Measurements from ENCODE around the gene GIMAP1.

GIMAP1 gene

GRCh38 chr7:150759479-150759878, 43.1 kb downstream of the GIMAP1 start:
- intact Hi-C loops (cut with DNase I; ENCODE audit: low total_unique reads) = no loop called here
- no peak for TF ChIP-seq CTCF (IDR thresholded peaks at IDR 0.05)
- Histone ChIP-seq H3K4me3 (no peak overlapping the region), H3K36me3 (no peaks in the 10 kb centered on the region), H3K27me3 (peaks cover 0 to 2% of the 10 kb centered on the region in 2 donors), H3K27ac (no peak overlapping the region), H3K9me3 (no peaks in the 10 kb centered on the region), H3K4me1 (no peaks in the 10 kb centered on the region)
- no peak for DNase-seq

DNA sequence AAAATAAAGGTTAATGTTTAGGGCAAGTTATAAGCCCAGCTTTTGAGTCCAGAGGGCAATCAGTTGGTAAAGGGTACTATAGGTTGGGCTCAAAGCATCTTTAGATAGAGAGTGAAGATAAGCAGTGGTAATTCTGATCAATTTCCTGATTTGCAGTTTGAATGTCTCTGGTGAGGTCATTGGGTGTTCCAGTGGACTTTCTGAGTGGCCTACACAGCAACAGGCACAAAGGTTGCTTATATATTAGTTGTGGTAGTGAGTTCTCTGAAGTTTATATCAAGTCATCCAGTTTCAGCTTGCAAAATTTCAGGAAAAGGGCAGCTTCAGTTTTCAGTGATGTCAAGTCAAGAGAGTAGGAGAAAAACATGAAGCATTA, 49.9 kb downstream of the GIMAP1 start:
- TF ChIP-seq CTCF (IDR thresholded peaks at IDR 0.05) = no peak
- no peak for DNase-seq
- Histone ChIP-seq H3K27ac (no peak overlapping the region), H3K4me3 (no peak overlapping the region), H3K9me3 (no peaks in the 10 kb centered on the region), H3K36me3 (no peaks in the 10 kb centered on the region), H3K4me1 (no peaks in the 10 kb centered on the region), H3K27me3 (no peaks in the 10 kb centered on the region)
- intact Hi-C loops (cut with DNase I; ENCODE audit: low total_unique reads) = no loop called here

- intact Hi-C loops (cut with DNase I; ENCODE audit: low total_unique reads) = no loop called here
- peaks cover 0 to 2% (median 0%) of the 10 kb centered on the region in 3 donors for H3K9me3 ChIP-seq
- no peaks in the 10 kb centered on the region for H3K36me3 ChIP-seq
- H3K4me3 ChIP-seq = no peak overlapping the region
- no peak for TF ChIP-seq CTCF (IDR thresholded peaks at IDR 0.05)
- no peak overlapping the region for H3K27ac ChIP-seq
- no peaks in the 10 kb centered on the region for H3K4me1 ChIP-seq
- no peaks in the 10 kb centered on the region for H3K27me3 ChIP-seq
- DNase-seq = no peak
Observed at GRCh38 chr7:150769768-150770167, 53.4 kb downstream of the GIMAP1 start.

Data from tibial artery (tissue), 4 donors.